Upper lobe of left lung (tissue), 6 donors: ENCODE results near the gene SPACA9. TPM values are rescaled to one million over a fixed set of nuclear protein-coding genes. Genes with fewer than 3 reads are reported as not detected.

ENCODE experiments used
- ATAC-seq, 2 donors: fragments of 200-7000 bp; cut with Tn5 transposase; one replicate each; pipeline ENCODE4 v1.9.1; 2022; ENCODE audit warnings: mild to moderate bottlenecking in 2 of 2, moderate library complexity in 2 of 2; ENCODE audit not compliant: low FRiP score in 2 of 2
- DNase-seq, 2 donors: peaks; one replicate each; pipeline ENCODE4 v3.0.0-alpha.2; 2019 to 2020
- H3K27ac ChIP-seq, 4 donors: fragments of 200-600 bp; sonication (generic); one replicate each; pipeline ENCODE4 v1.5.1; 2016 to 2019
- H3K27me3 ChIP-seq, 4 donors: fragments of 200-600 bp; sonication (generic); one replicate each; pipeline ENCODE4 v1.5.1; 2017 to 2019
- H3K36me3 ChIP-seq, 4 donors: fragments of 200-600 bp; sonication (generic); one replicate each; pipeline ENCODE4 v1.5.1; 2016 to 2019
- H3K4me1 ChIP-seq, 4 donors: fragments of 200-600 bp; sonication (generic); one replicate each; pipeline ENCODE4 v1.5.1; 2018 to 2019
- H3K4me3 ChIP-seq, 4 donors: fragments of 200-600 bp; sonication (generic); one replicate each; pipeline ENCODE4 v1.5.1; 2017 to 2019; ENCODE audit warnings: mild to moderate bottlenecking in 2 of 4, moderate library complexity in 1 of 4
- H3K9me3 ChIP-seq, 4 donors: fragments of 200-600 bp; sonication (generic); one replicate each; pipeline ENCODE4 v1.5.1; 2018 to 2019
- EP300 ChIP-seq, 4 donors: sonication (generic); formaldehyde crosslinking; IDR thresholded peaks; one replicate each; pipeline ENCODE4 v1.5.1; 2017; ENCODE audit warnings: antibody characterized with exemption in 4 of 4, control low read depth in 2 of 4
- POLR2A ChIP-seq, 4 donors: fragments of 450-650 bp; IDR thresholded peaks; one replicate each; pipeline ENCODE4 v1.5.1; 2016 to 2017; ENCODE audit warnings: antibody characterized with exemption in 4 of 4, mild to moderate bottlenecking in 2 of 4
- POLR2AphosphoS5 ChIP-seq, 2 donors: sonication (generic); formaldehyde crosslinking; IDR thresholded peaks; one replicate each; pipeline ENCODE4 v1.5.1; 2017; ENCODE audit warnings: antibody characterized with exemption in 2 of 2
- WGBS, 2 donors: methylation state at CpG; one replicate each; pipeline ENCODE4 v1.1.5; 2017 to 2018; 5-methylcytosine and 5-hydroxymethylcytosine counted together
- total RNA-seq, 6 donors: library from RNA; depleted of rRNA in 4 of 6; stranded (reverse); fragments of >200 nt in 4 of 6; gene quantifications; one replicate each; pipeline versions ENCODE4 v1.1.0 to v1.2.1, GENCODE V29; 2016 to 2021
- TF ChIP-seq, protein P1 (sequence below), 6 experiments: fragments of 450-650 bp in 4 of 6; fragments of 200-600 bp in 2 of 6; sonication (generic) in 2 of 6; IDR thresholded peaks; one replicate each; pipeline ENCODE4 v1.5.1; 2016 to 2019; ENCODE audit warnings: antibody characterized with exemption in 6 of 6
- donor health status: DM: no; HTN: no; CAD: no; lungs with moderate emphysema.
- donor health status: DM: no; HTN: yes; CAD: no; lungs with severe emphysema.

Gene SPACA9
- total RNA-seq, 6 donors from 2014 or later = 4.4 to 27.1 (median 7.1) TPM

DNA sequence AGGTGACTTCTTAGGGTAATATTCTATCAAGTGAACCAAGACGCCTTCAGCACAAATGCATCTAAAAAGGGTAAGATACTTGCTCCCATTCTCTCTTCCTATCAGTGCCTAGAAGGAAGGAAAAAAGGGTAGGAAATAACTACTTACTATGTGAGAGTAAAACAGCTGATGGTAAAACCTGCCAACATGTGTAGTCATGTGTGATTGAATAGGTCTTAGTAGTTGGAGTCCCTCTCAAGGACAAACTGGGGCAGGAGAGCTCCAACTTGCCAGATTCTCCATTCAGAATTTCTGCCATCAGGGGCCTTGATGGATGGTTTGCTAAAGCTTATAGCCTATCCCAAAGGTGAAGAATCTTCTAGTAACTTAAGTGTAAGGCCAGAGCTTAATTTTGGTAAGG lies 60.5 kb downstream of the SPACA9 start:
- 95 to 97% methylated on average over 1 of the region's 1 CpG for WGBS, 2 donors
- Histone ChIP-seq H3K27ac (no peak overlapping the region), H3K27me3 (no peaks in the 10 kb centered on the region), H3K4me1 (peaks cover 15 to 24% (median 21%) of the 10 kb centered on the region in 4 donors), H3K36me3 (peaks cover 0 to 6% (median 0%) of the 10 kb centered on the region in 4 donors), H3K4me3 (no peak overlapping the region), H3K9me3 (no peaks in the 10 kb centered on the region)
- TF ChIP-seq POLR2A (IDR thresholded peaks at IDR 0.05) (no peak), EP300 (IDR thresholded peaks at IDR 0.05) (no peak), POLR2AphosphoS5 (IDR thresholded peaks at IDR 0.05) (no peak)
- TF ChIP-seq, protein P1, sequence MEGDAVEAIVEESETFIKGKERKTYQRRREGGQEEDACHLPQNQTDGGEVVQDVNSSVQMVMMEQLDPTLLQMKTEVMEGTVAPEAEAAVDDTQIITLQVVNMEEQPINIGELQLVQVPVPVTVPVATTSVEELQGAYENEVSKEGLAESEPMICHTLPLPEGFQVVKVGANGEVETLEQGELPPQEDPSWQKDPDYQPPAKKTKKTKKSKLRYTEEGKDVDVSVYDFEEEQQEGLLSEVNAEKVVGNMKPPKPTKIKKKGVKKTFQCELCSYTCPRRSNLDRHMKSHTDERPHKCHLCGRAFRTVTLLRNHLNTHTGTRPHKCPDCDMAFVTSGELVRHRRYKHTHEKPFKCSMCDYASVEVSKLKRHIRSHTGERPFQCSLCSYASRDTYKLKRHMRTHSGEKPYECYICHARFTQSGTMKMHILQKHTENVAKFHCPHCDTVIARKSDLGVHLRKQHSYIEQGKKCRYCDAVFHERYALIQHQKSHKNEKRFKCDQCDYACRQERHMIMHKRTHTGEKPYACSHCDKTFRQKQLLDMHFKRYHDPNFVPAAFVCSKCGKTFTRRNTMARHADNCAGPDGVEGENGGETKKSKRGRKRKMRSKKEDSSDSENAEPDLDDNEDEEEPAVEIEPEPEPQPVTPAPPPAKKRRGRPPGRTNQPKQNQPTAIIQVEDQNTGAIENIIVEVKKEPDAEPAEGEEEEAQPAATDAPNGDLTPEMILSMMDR (IDR thresholded peaks at IDR 0.05) = no peak
- no peak for DNase-seq
- no peak for ATAC-seq

Other genes with a start within 250 kb of the SPACA9 start
- 10 to 100 TPM; 13.5 to 22.1 (median 18.8) TPM for gene DDX31, start 208.9 kb upstream of the SPACA9 start, total RNA-seq
- gene GTF3C4, start 208.4 kb upstream of the SPACA9 start, total RNA-seq = 10 to 100 TPM in 4 of 6 donors, 1 to 10 TPM in 2; 6.4 to 20.9 (median 14.2) TPM
- gene AK8, start 614 bp upstream of the SPACA9 start, total RNA-seq = 1 to 10 TPM in 5 of 6 donors, under 1 TPM in 1; 0.44 to 8.4 (median 3.6) TPM
- gene TSC1, start 65.7 kb downstream of the SPACA9 start, total RNA-seq = 100 to 1,000 TPM in 1 of 6 donors, 10 to 100 TPM in 5; 34.4 to 185 (median 50.0) TPM
- 1 to 10 TPM in 5 of 6 donors, under 1 TPM in 1; 0.97 to 3.5 (median 1.9) TPM for gene GFI1B, start 99.8 kb downstream of the SPACA9 start, total RNA-seq
- gene GTF3C5, start 152.1 kb downstream of the SPACA9 start, total RNA-seq = 100 to 1,000 TPM in 1 of 6 donors, 10 to 100 TPM in 5; 40.9 to 133 (median 49.7) TPM
- 1 to 10 TPM in 3 of 6 donors, under 1 TPM in 2, not detected in 1; 0.15 to 9.4 (median 1.1) TPM for gene CEL, start 183.1 kb downstream of the SPACA9 start, total RNA-seq
- 100 to 1,000 TPM in 3 of 6 donors, 10 to 100 TPM in 3; 57.1 to 117 (median 88.9) TPM for gene RALGDS, start 242.3 kb downstream of the SPACA9 start, total RNA-seq